ENCODE data around the gene RMND5B. TPM values are rescaled to one million over a fixed set of nuclear protein-coding genes. Genes with fewer than 3 reads are reported as not detected.
A peak's percentile ranks its signal among the peaks of the same experiment; 100 is the strongest.

RMND5B gene
- total RNA-seq, 1 experiment from 2014 or later, result 24.1 TPM

- intact Hi-C loops (cut with micrococcal nuclease), result no loop called here
- H3K36me3 ChIP-seq (ENCODE audit: control insufficient read depth in 1 of 2, insufficient read depth in 2 of 2, low read length in 2 of 2), result no peaks in the 10 kb centered on the region
- peaks cover 0 to 3% of the 10 kb centered on the region in 2 experiments; a peak in 1 of 4 replicates for H3K9me3 ChIP-seq (ENCODE audit: control insufficient read depth in 1 of 2, insufficient read depth in 1 of 2, low read depth in 1 of 2, low read length in 2 of 2)
- BruUV-seq (replicated peaks), result no TSS peak
- H3K4me2 ChIP-seq (ENCODE audit: low read length), result no peak overlapping the region
- H3K27ac ChIP-seq (ENCODE audit: low read depth, low read length), result no peak overlapping the region
- no peak overlapping the region for H2AFZ ChIP-seq (ENCODE audit: low read depth, low read length, poor library complexity, severe bottlenecking)
- no peak overlapping the region for H3K4me3 ChIP-seq (replicated peaks in 1 of 2; ENCODE audit: low read depth in 1 of 2, low read length in 2 of 2)
- CTCF ChIA-PET, result no interaction called here
- DNase-seq (ENCODE audit: low read depth, low spot score) (no peak), ATAC-seq (no peak)
- RAD21 ChIA-PET (ENCODE audit: low non-redundant PET in 1 of 2, low total read pairs in 2 of 2, uncharacterized antibody in 2 of 2, unreplicated experiment in 2 of 2), result no interaction called here
- POLR2A ChIA-PET, result no interaction called here
- no peak overlapping the region for H3K9ac ChIP-seq (ENCODE audit: low read length)
- TF ChIP-seq CTCF (IDR thresholded peaks at IDR 0.05 in 2 of 3, conservative IDR thresholded peaks at IDR 0.05 in 1 of 3; ENCODE audit: borderline replicate concordance in 1 of 3, insufficient read depth in 1 of 3, low read depth in 2 of 3, low read length in 2 of 3) (no peak), POLR2A (IDR thresholded peaks at IDR 0.05; ENCODE audit: borderline replicate concordance, extremely low read depth, insufficient read depth, insufficient read length) (no peak), SP1 (IDR thresholded peaks at IDR 0.05; ENCODE audit: low read depth) (no peak), CBX3 (IDR thresholded peaks at IDR 0.05; ENCODE audit: low read depth) (0 out of 2 replicates have a peak, but pooled peaks have one; percentile 28), EZH2phosphoT487 (IDR thresholded peaks at IDR 0.05; ENCODE audit: borderline replicate concordance) (no peak)
- no peaks in the 10 kb centered on the region for H4K20me1 ChIP-seq (ENCODE audit: insufficient read depth)
- H3K4me1 ChIP-seq (ENCODE audit: control insufficient read depth in 1 of 2, insufficient read depth in 2 of 2, low read length in 2 of 2), result no peaks in the 10 kb centered on the region
- H3K9me2 ChIP-seq (ENCODE audit: insufficient read depth), result no peaks in the 10 kb centered on the region
- no peaks in the 10 kb centered on the region for H3K27me3 ChIP-seq (ENCODE audit: insufficient read depth, low read length)
- no peaks in the 10 kb centered on the region for H3K79me2 ChIP-seq (ENCODE audit: insufficient read depth, low read length)
Observed at GRCh38 chr5:178192787-178193186, 62.0 kb downstream of the RMND5B start.

GRCh38 chr5:178193251-178193809 lies 62.5 kb downstream of the RMND5B start:
- Histone ChIP-seq H3K9ac (ENCODE audit: low read length) (no peak overlapping the region), H3K36me3 (ENCODE audit: control insufficient read depth in 1 of 2, insufficient read depth in 2 of 2, low read length in 2 of 2) (no peaks in the 10 kb centered on the region), H3K4me2 (ENCODE audit: low read length) (no peak overlapping the region), H3K79me2 (ENCODE audit: insufficient read depth, low read length) (no peaks in the 10 kb centered on the region), H2AFZ (ENCODE audit: low read depth, low read length, poor library complexity, severe bottlenecking) (no peak overlapping the region), H3K27ac (ENCODE audit: low read depth, low read length) (no peak overlapping the region), H3K9me3 (ENCODE audit: control insufficient read depth in 1 of 2, insufficient read depth in 1 of 2, low read depth in 1 of 2, low read length in 2 of 2) (peaks cover 0 to 3% of the 10 kb centered on the region in 2 experiments; a peak in 1 of 4 replicates), H3K9me2 (ENCODE audit: insufficient read depth) (no peaks in the 10 kb centered on the region), H3K4me3 (replicated peaks in 1 of 2; ENCODE audit: low read depth in 1 of 2, low read length in 2 of 2) (no peak overlapping the region), H3K4me1 (ENCODE audit: control insufficient read depth in 1 of 2, insufficient read depth in 2 of 2, low read length in 2 of 2) (no peaks in the 10 kb centered on the region), H4K20me1 (ENCODE audit: insufficient read depth) (no peaks in the 10 kb centered on the region), H3K27me3 (ENCODE audit: insufficient read depth, low read length) (no peaks in the 10 kb centered on the region)
- CTCF ChIA-PET, result no interaction called here
- POLR2A ChIA-PET, result no interaction called here
- DNase-seq (ENCODE audit: low read depth, low spot score), result no peak
- no TSS peak for BruUV-seq (replicated peaks)
- ATAC-seq, result no peak
- RAD21 ChIA-PET (ENCODE audit: low non-redundant PET in 1 of 2, low total read pairs in 2 of 2, uncharacterized antibody in 2 of 2, unreplicated experiment in 2 of 2), result no interaction called here
- intact Hi-C loops (cut with micrococcal nuclease), result no loop called here
- TF ChIP-seq CBX3 (IDR thresholded peaks at IDR 0.05; ENCODE audit: low read depth) (no peak), EZH2phosphoT487 (IDR thresholded peaks at IDR 0.05; ENCODE audit: borderline replicate concordance) (no peak), YY1 (IDR thresholded peaks at IDR 0.05; ENCODE audit: extremely low read depth, insufficient replicate concordance, low read depth, low read length) (no peak), SP1 (IDR thresholded peaks at IDR 0.05; ENCODE audit: low read depth) (no peak), TCF7L2 (IDR thresholded peaks at IDR 0.05; ENCODE audit: borderline replicate concordance, extremely low read depth, insufficient read depth, insufficient read length) (no peak), SIN3A (IDR thresholded peaks at IDR 0.05; ENCODE audit: low read depth) (no peak), POLR2A (IDR thresholded peaks at IDR 0.05; ENCODE audit: borderline replicate concordance, extremely low read depth, insufficient read depth, insufficient read length) (no peak), POLR2AphosphoS5 (IDR thresholded peaks at IDR 0.05; ENCODE audit: low read depth, low read length) (no peak), RAD21 (IDR thresholded peaks at IDR 0.05; ENCODE audit: low read depth) (no peak), EGR1 (IDR thresholded peaks at IDR 0.05; ENCODE audit: low read depth) (no peak), ZBTB33 (IDR thresholded peaks at IDR 0.05; ENCODE audit: extremely low read depth, insufficient replicate concordance, low read length) (no peak), ATF3 (IDR thresholded peaks at IDR 0.05) (no peak), JUND (IDR thresholded peaks at IDR 0.05) (no peak), ZFX (IDR thresholded peaks at IDR 0.05) (no peak), ZNF274 (IDR thresholded peaks at IDR 0.05; ENCODE audit: low read depth, low read length) (no peak)

All from HCT116 (cell line).